H1 (cell line): Measurements from ENCODE around the gene BRPF3. TPM values are rescaled to one million over a fixed set of nuclear protein-coding genes. Genes with fewer than 3 reads are reported as not detected.

Source experiments
- CTCF ChIA-PET: fragments of 300-600 bp; sonication (Branson Sonifier 250); formaldehyde crosslinking; loops from one replicate; lab custom pipeline; 2021; ENCODE audit not compliant: partially characterized antibody; lab: Charles Lee
- POLR2A ChIA-PET: fragments of 300-600 bp; sonication (Branson Sonifier 250); formaldehyde crosslinking; loops from one replicate; lab custom pipeline; 2021; ENCODE audit warnings: inconsistent platforms; ENCODE audit not compliant: partially characterized antibody; lab: Charles Lee
- DNase-seq, 2 experiments: peaks; one replicate each; pipeline versions ENCODE4 v3.0.0 to v3.0.0-alpha.2; 2010 to 2022; ENCODE audit warnings: low spot score in 2 of 2, low read depth in 1 of 2, mixed read lengths in 1 of 2
- FAIRE-seq: peaks from 2 replicates; lab custom pipeline; 2011; peaks lifted over from hg19 to GRCh38; lab: Jason Lieb, UNC
- H2AFZ ChIP-seq: 2 replicates; pipeline ENCODE4 v1.8.1; 2012; ENCODE audit warnings: low read length, inconsistent platforms
- H2AK5ac ChIP-seq: 2 replicates; pipeline ENCODE4 v1.6.1; 2013; ENCODE audit warnings: low read depth, low read length
- H2BK120ac ChIP-seq: replicated peaks from 2 replicates; pipeline ENCODE3; 2013; ENCODE audit warnings: low read depth, low read length, inconsistent platforms
- H2BK12ac ChIP-seq: 2 replicates; pipeline ENCODE4 v1.6.1; 2013; ENCODE audit warnings: low read depth, low read length
- H2BK15ac ChIP-seq: 2 replicates; pipeline ENCODE4 v1.6.1; 2013; ENCODE audit warnings: low read length
- H2BK20ac ChIP-seq: 2 replicates; pipeline ENCODE4 v1.6.1; 2013; ENCODE audit warnings: low read length
- H2BK5ac ChIP-seq: 2 replicates; pipeline ENCODE4 v1.6.1; 2013; ENCODE audit warnings: low read depth, low read length
- H3K14ac ChIP-seq: 2 replicates; pipeline ENCODE4 v1.6.1; 2013; ENCODE audit warnings: inconsistent platforms; ENCODE audit not compliant: insufficient read length
- H3K18ac ChIP-seq: 2 replicates; pipeline ENCODE4 v1.6.1; 2013; ENCODE audit warnings: low read length; ENCODE audit errors: extremely low read depth
- H3K23ac ChIP-seq: 2 replicates; pipeline ENCODE4 v1.6.1; 2013; ENCODE audit warnings: inconsistent platforms; ENCODE audit not compliant: insufficient read length
- H3K23me2 ChIP-seq: 2 replicates; pipeline ENCODE4 v1.6.1; 2013; ENCODE audit warnings: low read depth, low read length
- H3K27ac ChIP-seq: 2 replicates; pipeline ENCODE4 v1.6.1; 2011; ENCODE audit warnings: low read depth, low read length, inconsistent platforms
- H3K27me3 ChIP-seq, 4 experiments: replicated peaks in 1 of 4; 1 replicate in 1 of 4; 2 replicates in 3 of 4; pipeline versions ENCODE4 v1.6.1 to v1.8.1; 2011 to 2013; ENCODE audit warnings: low read length in 3 of 4, mild to moderate bottlenecking in 3 of 4, inconsistent platforms in 2 of 4, mixed read lengths in 2 of 4, moderate library complexity in 1 of 4; ENCODE audit not compliant: control insufficient read depth in 3 of 4, insufficient read depth in 3 of 4; ENCODE audit errors: extremely low read depth in 1 of 4
- H3K36me3 ChIP-seq, 4 experiments: 2 replicates each; pipeline versions ENCODE4 v1.6.1 to v1.8.1; 2011 to 2013; ENCODE audit warnings: mild to moderate bottlenecking in 4 of 4, low read length in 3 of 4, moderate library complexity in 2 of 4, control low read depth in 1 of 4, inconsistent platforms in 1 of 4; ENCODE audit not compliant: insufficient read depth in 4 of 4, control insufficient read depth in 2 of 4
- H3K4ac ChIP-seq: replicated peaks from 2 replicates; pipeline ENCODE3; 2013; ENCODE audit warnings: low read length, low read depth, mixed read lengths, inconsistent platforms; ENCODE audit not compliant: insufficient read length
- H3K4me1 ChIP-seq, 4 experiments: replicated peaks in 1 of 4; 1 replicate in 1 of 4; 2 replicates in 3 of 4; pipeline versions ENCODE4 v1.6.1 to v1.8.1; 2011 to 2013; ENCODE audit warnings: low read length in 3 of 4, inconsistent platforms in 2 of 4, mixed read lengths in 1 of 4; ENCODE audit not compliant: insufficient read depth in 4 of 4, control insufficient read depth in 3 of 4
- H3K4me2 ChIP-seq, 2 experiments: 2 replicates each; pipeline versions ENCODE4 v1.6.1 to v1.8.1; 2011 to 2013; ENCODE audit warnings: low read depth in 2 of 2, low read length in 2 of 2, control low read depth in 1 of 2, inconsistent platforms in 1 of 2, mild to moderate bottlenecking in 1 of 2; ENCODE audit not compliant: insufficient read depth in 1 of 2
- H3K4me3 ChIP-seq, 4 experiments: fragments of 200-600, 300-600 bp in 1 of 4; sonication (generic), shearing (Covaris generic), sonication (Bioruptor Twin) in 1 of 4; 2 replicates each; pipeline versions ENCODE4 v1.5.1 to v1.8.1; 2011 to 2016; ENCODE audit warnings: low read length in 4 of 4, low read depth in 3 of 4, control low read depth in 2 of 4, inconsistent platforms in 2 of 4, mild to moderate bottlenecking in 2 of 4, mixed read lengths in 1 of 4, moderate library complexity in 1 of 4; ENCODE audit not compliant: insufficient read depth in 2 of 4; ENCODE audit errors: extremely low read depth in 1 of 4
- H3K56ac ChIP-seq: replicated peaks from 2 replicates; pipeline ENCODE3; 2013; ENCODE audit warnings: low read depth, mild to moderate bottlenecking, mixed read lengths, low read length, inconsistent platforms; ENCODE audit not compliant: insufficient read length
- H3K79me1 ChIP-seq: 2 replicates; pipeline ENCODE4 v1.6.1; 2013; ENCODE audit warnings: low read depth, low read length, control low read depth
- H3K79me2 ChIP-seq, 2 experiments: 2 replicates each; pipeline versions ENCODE4 v1.6.1 to v1.8.1; 2012 to 2013; ENCODE audit warnings: low read length in 2 of 2, mild to moderate bottlenecking in 2 of 2, inconsistent platforms in 1 of 2; ENCODE audit not compliant: insufficient read depth in 2 of 2, control insufficient read depth in 1 of 2
- H3K9ac ChIP-seq, 4 experiments: replicated peaks in 1 of 4; 1 replicate in 1 of 4; 2 replicates in 3 of 4; pipeline versions ENCODE4 v1.6.1 to v1.8.1; 2011 to 2013; ENCODE audit warnings: low read depth in 3 of 4, low read length in 3 of 4, control low read depth in 2 of 4, mild to moderate bottlenecking in 2 of 4, moderate library complexity in 2 of 4, inconsistent platforms in 1 of 4; ENCODE audit errors: extremely low read depth in 1 of 4
- H3K9me3 ChIP-seq, 2 experiments: 2 replicates each; pipeline versions ENCODE4 v1.6.1 to v1.8.1; 2012 to 2013; ENCODE audit warnings: mild to moderate bottlenecking in 2 of 2, moderate library complexity in 2 of 2, control low read depth in 1 of 2, inconsistent platforms in 1 of 2, low read depth in 1 of 2, low read length in 1 of 2, mixed read lengths in 1 of 2; ENCODE audit not compliant: insufficient read depth in 2 of 2
- H4K20me1 ChIP-seq, 2 experiments: replicated peaks in 1 of 2; 2 replicates each; pipeline versions ENCODE3 to v1.8.1; 2011 to 2013; ENCODE audit warnings: inconsistent platforms in 2 of 2, low read length in 2 of 2, mild to moderate bottlenecking in 1 of 2; ENCODE audit not compliant: insufficient read depth in 2 of 2, control insufficient read depth in 1 of 2
- H4K5ac ChIP-seq: 2 replicates; pipeline ENCODE4 v1.6.1; 2013; ENCODE audit warnings: low read length, low read depth, mixed read lengths, inconsistent platforms; ENCODE audit not compliant: insufficient read length
- H4K8ac ChIP-seq: 2 replicates; pipeline ENCODE4 v1.8.0; 2013; ENCODE audit warnings: mild to moderate bottlenecking, moderate library complexity, low read length, inconsistent platforms; ENCODE audit not compliant: insufficient read depth; ENCODE audit errors: extremely low read depth
- H4K91ac ChIP-seq: replicated peaks from 2 replicates; pipeline ENCODE3; 2013; ENCODE audit warnings: low read length, mixed read lengths, inconsistent platforms; ENCODE audit not compliant: insufficient read length
- CHD2 ChIP-seq: IDR thresholded peaks from 2 replicates; pipeline ENCODE4 v1.6.1; 2012; ENCODE audit warnings: low read length, improper control_type of control experiment
- E2F6 ChIP-seq: IDR thresholded peaks from 2 replicates; pipeline ENCODE4 v1.6.1; 2012; ENCODE audit warnings: inconsistent platforms
- NRF1 ChIP-seq: IDR thresholded peaks from 2 replicates; pipeline ENCODE4 v1.6.1; 2011; ENCODE audit warnings: mild to moderate bottlenecking, low read depth, low read length, improper control_type of control experiment
- RFX5 ChIP-seq: IDR thresholded peaks from 2 replicates; pipeline ENCODE4 v1.6.1; 2011; ENCODE audit warnings: low read depth, low read length, improper control_type of control experiment, borderline replicate concordance
- YY1 ChIP-seq: IDR thresholded peaks from 2 replicates; pipeline ENCODE4 v1.6.1; 2011; ENCODE audit warnings: low read depth, mild to moderate bottlenecking, low read length
- whole genome bisulfite sequencing, 2 experiments: shearing (Covaris generic) in 1 of 2; methylation state at CpG; one replicate each; pipeline versions ENCODE4 v1.1.6 to v1.1.7; 2013 to 2015; ENCODE audit warnings: low lambda C conversion rate in 2 of 2, mixed read lengths in 2 of 2, inconsistent platforms in 1 of 2, low coverage in 1 of 2, missing lambda C conversion rate in 1 of 2; ENCODE audit not compliant: insufficient replicate concordance in 2 of 2, insufficient coverage in 1 of 2, insufficient read length in 1 of 2; ENCODE audit errors: extremely low coverage in 1 of 2, missing lambda C conversion rate in 1 of 2; 5-methylcytosine and 5-hydroxymethylcytosine counted together
- polyA plus RNA-seq, 7 experiments: library from polyadenylated mRNA; depleted of rRNA in 3 of 7; stranded (reverse) in 5 of 7; unstranded in 2 of 7; fragments of >200 nt in 5 of 7; fragments of 200-250 nt in 2 of 7; gene quantifications; 1 replicate in 5 of 7; 2 replicates in 1 of 7; 4 replicates in 1 of 7; pipeline versions ENCODE4 v1.2.1 to v1.2.3, GENCODE V29; 2011 to 2013; ENCODE audit warnings: missing spikeins in 2 of 7, mixed read lengths in 2 of 7
- total RNA-seq: library from RNA; stranded (reverse); fragmentation: NEBNext Ultra II Directional; extraction: Animal tissue kit (Norgen Biotek cat#: 25700); gene quantifications from 2 replicates; pipeline ENCODE4 v1.2.1, GENCODE V29; 2021

The BRPF3 gene
- total and polyA plus RNA-seq, 2 of the 8 experiments (the other 6 are each of a cell fraction or from before 2014, with no cell fraction given), result 26.0 to 37.5 TPM

- peaks cover 0 to 9% of the 10 kb centered on the region in 2 experiments for H4K20me1 ChIP-seq
- H3K18ac ChIP-seq, result no peak overlapping the region
- no peak overlapping the region for H2BK15ac ChIP-seq
- H2BK20ac ChIP-seq, result no peak overlapping the region
- 74% methylated on average over 15 of the region's 17 CpGs; no CpG with 5 or more reads in 1 of the 2 experiments for WGBS, 2 experiments
- H3K79me2 ChIP-seq, result peaks cover 0 to 52% of the 10 kb centered on the region in 2 experiments; a peak in 3 of 4 replicates
- DNase-seq (no peak), FAIRE-seq (no peak)
- no peaks in the 10 kb centered on the region for H3K9me3 ChIP-seq
- H4K5ac ChIP-seq, result no peak overlapping the region
- peak overlapping the region; percentile 23 to 88 (median 50); a peak in 6 of 8 replicates for H3K4me3 ChIP-seq
- H3K27ac ChIP-seq, result no peak overlapping the region
- TF ChIP-seq CHD2 (no peak), NRF1 (no peak), YY1 (no peak), E2F6 (peak; percentile 30; the same call in 1 of the 2 replicates), RFX5 (no peak)
- H2BK120ac ChIP-seq, result no peak overlapping the region
- H3K14ac ChIP-seq, result no peak overlapping the region
- ChIA-PET POLR2A (interaction anchor here (0.7 to 1.8 kb wide), 14 partner anchors 9 to 170 kb away, joined by 3 to 9 read pairs (median 3); partner anchors contain the start of genes MAPK13 and MAPK14), CTCF (interaction anchor here (0.8 to 3.5 kb wide), 7 partner anchors 9 to 1383 kb away, joined by 3 to 14 read pairs (median 3); partner anchors contain the start of gene MAPK13)
- peaks cover 6% of the 10 kb centered on the region; the same call in 1 of the 2 replicates for H3K23me2 ChIP-seq
- no peak overlapping the region for H2BK12ac ChIP-seq
- no peak overlapping the region for H3K4ac ChIP-seq
- no peak overlapping the region for H3K56ac ChIP-seq
- peaks cover 24% of the 10 kb centered on the region for H3K79me1 ChIP-seq
- H3K9ac ChIP-seq, result peak overlapping the region in 3 of 4 experiments; percentile 5 to 86 (median 71); a peak in 2 of 7 replicates
- no peak overlapping the region; the same call in 1 of the 2 replicates for H4K8ac ChIP-seq
- peaks cover 13 to 27% (median 23%) of the 10 kb centered on the region in 4 experiments for H3K36me3 ChIP-seq
- H2AFZ ChIP-seq, result no peak overlapping the region
- no peak overlapping the region for H3K23ac ChIP-seq
- no peak overlapping the region for H2AK5ac ChIP-seq
- H3K4me1 ChIP-seq, result peaks cover 0 to 6% (median 1%) of the 10 kb centered on the region in 4 experiments; a peak in 4 of 7 replicates
- H3K27me3 ChIP-seq, result no peaks in the 10 kb centered on the region
- H2BK5ac ChIP-seq, result no peak overlapping the region
- H3K4me2 ChIP-seq, result peak overlapping the region; percentile 78 to 91
- no peak overlapping the region for H4K91ac ChIP-seq
Measured at GRCh38 chr6:36197739-36198221, 1.2 kb downstream of the BRPF3 start.
